H1 (cell line): Measurements from ENCODE around the gene ASGR1. TPM values are rescaled to one million over a fixed set of nuclear protein-coding genes. Genes with fewer than 3 reads are reported as not detected.

Experiments
- JUND ChIP-seq: IDR thresholded peaks from 2 replicates; pipeline ENCODE4 v1.6.1; 2011; ENCODE audit warnings: mild to moderate bottlenecking, improper control_type of control experiment, low read length
- SIN3A ChIP-seq, 2 experiments: IDR thresholded peaks in 1 of 2; conservative IDR thresholded peaks in 1 of 2; 2 replicates each; pipeline ENCODE4 v1.6.1; 2011 to 2012; ENCODE audit warnings: low read length in 2 of 2, improper control_type of control experiment in 1 of 2, low read depth in 1 of 2, mild to moderate bottlenecking in 1 of 2
- TBP ChIP-seq: IDR thresholded peaks from 2 replicates; pipeline ENCODE4 v1.6.1; 2011; ENCODE audit warnings: low read depth, low read length, improper control_type of control experiment
- polyA plus RNA-seq, 7 experiments: library from polyadenylated mRNA; depleted of rRNA in 3 of 7; stranded (reverse) in 5 of 7; unstranded in 2 of 7; fragments of >200 nt in 5 of 7; fragments of 200-250 nt in 2 of 7; gene quantifications; 1 replicate in 5 of 7; 2 replicates in 1 of 7; 4 replicates in 1 of 7; pipeline versions ENCODE4 v1.2.1 to v1.2.3, GENCODE V29; 2011 to 2013; ENCODE audit warnings: missing spikeins in 2 of 7, mixed read lengths in 2 of 7
- total RNA-seq: library from RNA; stranded (reverse); fragmentation: NEBNext Ultra II Directional; extraction: Animal tissue kit (Norgen Biotek cat#: 25700); gene quantifications from 2 replicates; pipeline ENCODE4 v1.2.1, GENCODE V29; 2021
- TF ChIP-seq, protein P1 (sequence below): IDR thresholded peaks from 2 replicates; pipeline ENCODE4 v1.6.1; 2012; ENCODE audit warnings: low read length, inconsistent platforms

ASGR1 gene
- total and polyA plus RNA-seq, 2 of the 8 experiments (the other 6 are each of a cell fraction or from before 2014, with no cell fraction given), result 10.8 to 14.5 TPM

DNA sequence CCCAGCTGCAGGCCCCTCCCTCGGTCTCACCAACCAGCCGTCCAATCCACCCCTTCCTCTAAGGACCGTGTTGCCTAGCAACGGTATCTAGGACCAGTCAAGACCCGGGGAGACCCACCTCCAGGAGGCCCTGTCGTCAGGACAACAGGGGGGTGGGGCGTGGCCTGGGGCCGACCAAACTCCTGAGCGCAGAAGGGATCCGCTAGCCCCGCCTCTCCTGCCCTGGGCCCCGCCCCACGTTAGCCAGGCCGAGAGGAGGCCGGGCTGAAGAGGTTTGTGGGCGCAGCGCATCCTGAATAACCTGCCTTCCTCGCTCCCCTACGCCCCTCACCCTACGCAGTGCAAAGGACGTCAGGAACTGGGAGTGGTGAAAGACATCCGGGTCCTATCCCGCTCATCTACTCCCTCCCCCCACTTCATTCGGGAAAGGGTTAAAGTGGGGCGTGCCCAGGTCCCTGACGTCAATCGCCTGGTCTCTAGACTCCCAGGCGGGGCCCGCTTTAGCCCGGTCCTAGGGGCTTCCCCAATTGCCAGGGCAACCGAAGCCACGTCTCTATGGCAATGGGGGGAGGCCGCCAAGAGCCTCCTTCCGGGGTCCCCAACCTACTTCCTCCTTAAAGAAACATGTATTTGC, 25.8 kb upstream of the ASGR1 start (continued):
- TF ChIP-seq SIN3A (conservative IDR thresholded peaks at IDR 0.05 in 1 of 2, IDR thresholded peaks at IDR 0.05 in 1 of 2; ENCODE audit: low read depth in 1 of 2, low read length in 2 of 2) (peak; percentile 85 to 97), TBP (0 out of 2 replicates have a peak, but pooled peaks have one; percentile 26), JUND (0 out of 2 replicates have a peak, but pooled peaks have one; percentile 21)
- TF ChIP-seq, protein P1, sequence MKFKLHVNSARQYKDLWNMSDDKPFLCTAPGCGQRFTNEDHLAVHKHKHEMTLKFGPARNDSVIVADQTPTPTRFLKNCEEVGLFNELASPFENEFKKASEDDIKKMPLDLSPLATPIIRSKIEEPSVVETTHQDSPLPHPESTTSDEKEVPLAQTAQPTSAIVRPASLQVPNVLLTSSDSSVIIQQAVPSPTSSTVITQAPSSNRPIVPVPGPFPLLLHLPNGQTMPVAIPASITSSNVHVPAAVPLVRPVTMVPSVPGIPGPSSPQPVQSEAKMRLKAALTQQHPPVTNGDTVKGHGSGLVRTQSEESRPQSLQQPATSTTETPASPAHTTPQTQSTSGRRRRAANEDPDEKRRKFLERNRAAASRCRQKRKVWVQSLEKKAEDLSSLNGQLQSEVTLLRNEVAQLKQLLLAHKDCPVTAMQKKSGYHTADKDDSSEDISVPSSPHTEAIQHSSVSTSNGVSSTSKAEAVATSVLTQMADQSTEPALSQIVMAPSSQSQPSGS, result peak; percentile 86; the same call in 1 of the 2 replicates
- TF ChIP-seq, all 59 proteins: peak for 12
